Mesenchymal stem cell (in vitro differentiated cells and primary cell): ENCODE measurements around the gene AFG1L.
A peak's percentile ranks its signal among the peaks of the same experiment; 100 is the strongest.

Experiments used
- DNase-seq: peaks from one replicate; pipeline ENCODE4 v3.0.0-alpha.2; 2013
- H2AFZ ChIP-seq: one replicate; pipeline ENCODE4 v1.6.1; 2013; ENCODE audit warnings: low read depth, mild to moderate bottlenecking, control low read depth, inconsistent platforms, low read length, moderate library complexity
- H2AK5ac ChIP-seq: 2 replicates; pipeline ENCODE4 v1.6.1; 2013; ENCODE audit warnings: low read length, moderate library complexity, mild to moderate bottlenecking, inconsistent platforms; ENCODE audit not compliant: severe bottlenecking
- H2BK120ac ChIP-seq: one replicate; pipeline ENCODE4 v1.6.1; 2013; ENCODE audit warnings: low read depth, mild to moderate bottlenecking, inconsistent platforms, low read length, moderate library complexity
- H2BK12ac ChIP-seq, 2 experiments: one replicate each; pipeline ENCODE4 v1.6.1; 2013; ENCODE audit warnings: inconsistent platforms in 2 of 2, low read length in 2 of 2, mild to moderate bottlenecking in 2 of 2, moderate library complexity in 2 of 2, control low read depth in 1 of 2
- H2BK15ac ChIP-seq: one replicate; pipeline ENCODE4 v1.6.1; 2013; ENCODE audit warnings: mild to moderate bottlenecking, low read depth, inconsistent platforms; ENCODE audit not compliant: poor library complexity, severe bottlenecking
- H2BK5ac ChIP-seq: 2 replicates; pipeline ENCODE4 v1.6.1; 2013; ENCODE audit warnings: low read depth, mild to moderate bottlenecking, low read length, control low read depth, inconsistent platforms; ENCODE audit not compliant: poor library complexity, severe bottlenecking
- H3K14ac ChIP-seq, 2 experiments: one replicate each; pipeline ENCODE4 v1.6.1; 2013; ENCODE audit warnings: inconsistent platforms in 2 of 2, low read length in 2 of 2, control low read depth in 1 of 2, mild to moderate bottlenecking in 1 of 2, moderate library complexity in 1 of 2
- H3K18ac ChIP-seq, 2 experiments: one replicate each; pipeline ENCODE4 v1.6.1; 2013; ENCODE audit warnings: inconsistent platforms in 2 of 2, low read length in 2 of 2, control low read depth in 1 of 2, low read depth in 1 of 2, mild to moderate bottlenecking in 1 of 2
- H3K23ac ChIP-seq, 2 experiments: one replicate each; pipeline ENCODE4 v1.6.1; 2013; ENCODE audit warnings: inconsistent platforms in 2 of 2, low read length in 2 of 2, mild to moderate bottlenecking in 2 of 2, moderate library complexity in 2 of 2, control low read depth in 1 of 2
- H3K27ac ChIP-seq: 2 replicates; pipeline ENCODE4 v1.5.1; 2013; ENCODE audit warnings: mild to moderate bottlenecking, moderate library complexity, low read length, control low read depth, inconsistent platforms; ENCODE audit not compliant: poor library complexity, severe bottlenecking
- H3K27me3 ChIP-seq, 2 experiments: 2 replicates each; pipeline versions ENCODE4 v1.6.1 to v1.7.0; 2013; ENCODE audit warnings: low read length in 2 of 2, mild to moderate bottlenecking in 2 of 2, moderate library complexity in 2 of 2, control low read depth in 1 of 2, inconsistent platforms in 1 of 2; ENCODE audit not compliant: control insufficient read depth in 1 of 2, insufficient read depth in 1 of 2
- H3K36me3 ChIP-seq, 2 experiments: 2 replicates each; pipeline versions ENCODE4 v1.6.1 to v1.7.0; 2013; ENCODE audit warnings: low read length in 2 of 2, control low read depth in 1 of 2, inconsistent platforms in 1 of 2, low read depth in 1 of 2, mild to moderate bottlenecking in 1 of 2; ENCODE audit not compliant: insufficient read depth in 2 of 2, control insufficient read depth in 1 of 2
- H3K4ac ChIP-seq, 2 experiments: one replicate each; pipeline ENCODE4 v1.6.1; 2013; ENCODE audit warnings: inconsistent platforms in 2 of 2, low read length in 2 of 2, mild to moderate bottlenecking in 2 of 2, moderate library complexity in 2 of 2, control low read depth in 1 of 2, low read depth in 1 of 2
- H3K4me1 ChIP-seq: 2 replicates; pipeline ENCODE4 v1.6.1; 2013; ENCODE audit warnings: low read depth, low read length, control low read depth; ENCODE audit not compliant: control insufficient read depth, insufficient read depth
- H3K4me2 ChIP-seq: 2 replicates; pipeline ENCODE4 v1.6.1; 2013; ENCODE audit warnings: low read length, mild to moderate bottlenecking, inconsistent platforms; ENCODE audit not compliant: poor library complexity, severe bottlenecking
- H3K4me3 ChIP-seq, 2 experiments: 2 replicates each; pipeline versions ENCODE4 v1.5.1 to v1.7.0; 2013; ENCODE audit warnings: low read length in 2 of 2, mild to moderate bottlenecking in 2 of 2, control low read depth in 1 of 2, low read depth in 1 of 2; ENCODE audit not compliant: insufficient read depth in 1 of 2
- H3K79me1 ChIP-seq: replicated peaks from 2 replicates; pipeline ENCODE4 v1.6.1; 2013; ENCODE audit warnings: mild to moderate bottlenecking, control low read depth, low read length, inconsistent platforms; ENCODE audit not compliant: poor library complexity, severe bottlenecking
- H3K9ac ChIP-seq: 2 replicates; pipeline ENCODE4 v1.7.0; 2013; ENCODE audit warnings: mild to moderate bottlenecking, low read length, moderate library complexity
- H3K9me3 ChIP-seq: 2 replicates; pipeline ENCODE4 v1.7.0; 2013; ENCODE audit warnings: mild to moderate bottlenecking, low read length; ENCODE audit not compliant: control insufficient read depth
- H4K8ac ChIP-seq: one replicate; pipeline ENCODE4 v1.6.1; 2013; ENCODE audit warnings: inconsistent platforms, mild to moderate bottlenecking, low read length, moderate library complexity
- H4K91ac ChIP-seq: one replicate; pipeline ENCODE4 v1.6.1; 2013; ENCODE audit warnings: mild to moderate bottlenecking, low read length, inconsistent platforms
- WGBS: methylation state at CpG from one replicate; pipeline ENCODE4 v1.1.7; 2013; ENCODE audit warnings: mixed read lengths; 5-methylcytosine and 5-hydroxymethylcytosine counted together

The AFG1L gene

GRCh38 chr6:108343894-108344293 is 49.0 kb downstream of the AFG1L start:
- H3K9me3 ChIP-seq: no peaks in the 10 kb centered on the region
- H3K79me1 ChIP-seq: no peaks in the 10 kb centered on the region
- H3K36me3 ChIP-seq: no peaks in the 10 kb centered on the region
- no peak overlapping the region for H3K18ac ChIP-seq
- 92% methylated on average over 5 of the region's 5 CpGs for WGBS
- no peak overlapping the region for H2BK120ac ChIP-seq
- no peak overlapping the region for H2AK5ac ChIP-seq
- H4K8ac ChIP-seq: no peak overlapping the region
- H3K4me2 ChIP-seq: no peak overlapping the region
- H3K27ac ChIP-seq: no peak overlapping the region
- H2AFZ ChIP-seq: no peak overlapping the region
- no peak overlapping the region for H2BK12ac ChIP-seq
- H3K4me1 ChIP-seq: no peaks in the 10 kb centered on the region
- H2BK15ac ChIP-seq: no peak overlapping the region
- H4K91ac ChIP-seq: no peak overlapping the region
- H3K4me3 ChIP-seq: no peak overlapping the region
- no peak overlapping the region for H3K4ac ChIP-seq
- no peak overlapping the region for H3K14ac ChIP-seq
- H3K9ac ChIP-seq: no peak overlapping the region
- no peaks in the 10 kb centered on the region for H3K27me3 ChIP-seq
- DNase-seq: no peak
- H2BK5ac ChIP-seq: no peak overlapping the region
- no peak overlapping the region for H3K23ac ChIP-seq

GRCh38 chr6:108348655-108349349 is 53.9 kb downstream of the AFG1L start:
- no peak overlapping the region for H2BK15ac ChIP-seq
- no peaks in the 10 kb centered on the region for H3K79me1 ChIP-seq
- H3K4me2 ChIP-seq: no peak overlapping the region
- H3K36me3 ChIP-seq: no peaks in the 10 kb centered on the region
- H3K18ac ChIP-seq: no peak overlapping the region
- H3K27me3 ChIP-seq: no peaks in the 10 kb centered on the region
- no peak for DNase-seq
- peaks cover 1% of the 10 kb centered on the region for H3K4me1 ChIP-seq
- H2AFZ ChIP-seq: no peak overlapping the region
- H4K91ac ChIP-seq: no peak overlapping the region
- no peak overlapping the region for H2BK120ac ChIP-seq
- no peak overlapping the region for H3K9ac ChIP-seq
- no peak overlapping the region for H2AK5ac ChIP-seq
- no peak overlapping the region for H3K4me3 ChIP-seq
- no peak overlapping the region for H3K14ac ChIP-seq
- H2BK12ac ChIP-seq: no peak overlapping the region
- H3K9me3 ChIP-seq: no peaks in the 10 kb centered on the region
- H3K4ac ChIP-seq: no peak overlapping the region
- H2BK5ac ChIP-seq: no peak overlapping the region
- H3K27ac ChIP-seq: no peak overlapping the region
- 100% methylated on average over 5 of the region's 5 CpGs for WGBS
- H3K23ac ChIP-seq: no peak overlapping the region
- no peak overlapping the region for H4K8ac ChIP-seq

- Histone ChIP-seq H3K14ac (no peak overlapping the region), H3K79me1 (no peaks in the 10 kb centered on the region), H3K4ac (no peak overlapping the region), H4K91ac (no peak overlapping the region), H3K9ac (no peak overlapping the region), H3K4me3 (no peak overlapping the region), H3K27ac (no peak overlapping the region), H2BK15ac (no peak overlapping the region), H3K4me1 (peaks cover 3% of the 10 kb centered on the region), H2AFZ (no peak overlapping the region), H3K9me3 (no peaks in the 10 kb centered on the region), H2BK120ac (no peak overlapping the region), H3K23ac (no peak overlapping the region), H2AK5ac (no peak overlapping the region), H3K27me3 (no peaks in the 10 kb centered on the region), H3K18ac (no peak overlapping the region), H3K4me2 (peak overlapping the region; percentile 32), H3K36me3 (no peaks in the 10 kb centered on the region), H4K8ac (no peak overlapping the region), H2BK5ac (no peak overlapping the region), H2BK12ac (no peak overlapping the region)
- no peak for DNase-seq
- no CpG with 5 or more reads among the region's 1 CpG for WGBS
Observed at GRCh38 chr6:108350528-108350927, 55.7 kb downstream of the AFG1L start.

GRCh38 chr6:108353853-108354252 is 59.0 kb downstream of the AFG1L start:
- no peak overlapping the region for H2AFZ ChIP-seq
- 100% methylated on average over 1 of the region's 1 CpG for WGBS
- H3K18ac ChIP-seq: no peak overlapping the region
- H2BK15ac ChIP-seq: no peak overlapping the region
- no peak overlapping the region for H2BK5ac ChIP-seq
- no peak overlapping the region for H2AK5ac ChIP-seq
- H2BK12ac ChIP-seq: no peak overlapping the region
- H3K79me1 ChIP-seq: no peaks in the 10 kb centered on the region
- H3K36me3 ChIP-seq: peaks cover 0 to 3% of the 10 kb centered on the region in 2 experiments
- no peaks in the 10 kb centered on the region for H3K9me3 ChIP-seq
- H4K91ac ChIP-seq: no peak overlapping the region
- no peak overlapping the region for H2BK120ac ChIP-seq
- peaks cover 3% of the 10 kb centered on the region for H3K4me1 ChIP-seq
- H3K27ac ChIP-seq: no peak overlapping the region
- no peak overlapping the region for H3K4me2 ChIP-seq
- peak; percentile 9 for DNase-seq
- no peak overlapping the region for H3K4me3 ChIP-seq
- no peaks in the 10 kb centered on the region for H3K27me3 ChIP-seq
- no peak overlapping the region for H3K4ac ChIP-seq
- H4K8ac ChIP-seq: no peak overlapping the region
- H3K23ac ChIP-seq: no peak overlapping the region
- H3K14ac ChIP-seq: no peak overlapping the region
- H3K9ac ChIP-seq: no peak overlapping the region
